Measurements from ENCODE around the gene WAS.
"Not testable (repeated sequence)": the region's sequence is repeated elsewhere in the genome, so short reads cannot be mapped to it uniquely, and the experiment has no call there.

The WAS gene

DNA sequence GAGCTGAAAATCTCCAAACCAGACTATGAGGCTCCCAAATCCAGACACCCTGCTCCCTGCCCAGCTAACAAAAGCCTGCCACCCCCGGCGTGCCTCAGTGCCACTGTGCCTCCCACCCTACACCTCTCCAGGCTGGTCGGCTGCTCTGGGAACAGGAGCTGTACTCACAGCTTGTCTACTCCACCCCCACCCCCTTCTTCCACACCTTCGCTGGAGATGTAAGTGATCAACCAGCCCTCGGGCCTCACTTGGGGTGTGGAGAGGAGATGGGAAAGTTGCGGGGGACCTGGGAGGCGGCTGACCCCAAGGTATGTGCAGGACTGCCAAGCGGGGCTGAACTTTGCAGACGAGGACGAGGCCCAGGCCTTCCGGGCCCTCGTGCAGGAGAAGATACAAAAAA, 1.8 kb downstream of the WAS start:
- DNase-seq = no peak

DNA sequence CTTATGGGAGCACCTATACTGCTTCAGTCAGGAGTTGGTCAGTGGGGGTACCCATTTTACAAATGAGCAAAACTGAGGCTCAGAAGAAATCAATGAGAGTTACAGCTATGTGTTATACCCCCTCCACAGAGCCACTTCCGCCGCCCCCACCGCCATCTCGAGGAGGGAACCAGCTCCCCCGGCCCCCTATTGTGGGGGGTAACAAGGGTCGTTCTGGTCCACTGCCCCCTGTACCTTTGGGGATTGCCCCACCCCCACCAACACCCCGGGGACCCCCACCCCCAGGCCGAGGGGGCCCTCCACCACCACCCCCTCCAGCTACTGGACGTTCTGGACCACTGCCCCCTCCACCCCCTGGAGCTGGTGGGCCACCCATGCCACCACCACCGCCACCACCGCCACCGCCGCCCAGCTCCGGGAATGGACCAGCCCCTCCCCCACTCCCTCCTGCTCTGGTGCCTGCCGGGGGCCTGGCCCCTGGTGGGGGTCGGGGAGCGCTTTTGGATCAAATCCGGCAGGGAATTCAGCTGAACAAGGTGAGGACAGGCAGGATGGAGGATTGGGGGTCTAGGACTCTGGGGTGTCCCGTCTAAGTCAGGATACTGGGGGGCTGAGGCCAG, 5.0 kb downstream of the WAS start:
- DNase-seq = no peak

DNA sequence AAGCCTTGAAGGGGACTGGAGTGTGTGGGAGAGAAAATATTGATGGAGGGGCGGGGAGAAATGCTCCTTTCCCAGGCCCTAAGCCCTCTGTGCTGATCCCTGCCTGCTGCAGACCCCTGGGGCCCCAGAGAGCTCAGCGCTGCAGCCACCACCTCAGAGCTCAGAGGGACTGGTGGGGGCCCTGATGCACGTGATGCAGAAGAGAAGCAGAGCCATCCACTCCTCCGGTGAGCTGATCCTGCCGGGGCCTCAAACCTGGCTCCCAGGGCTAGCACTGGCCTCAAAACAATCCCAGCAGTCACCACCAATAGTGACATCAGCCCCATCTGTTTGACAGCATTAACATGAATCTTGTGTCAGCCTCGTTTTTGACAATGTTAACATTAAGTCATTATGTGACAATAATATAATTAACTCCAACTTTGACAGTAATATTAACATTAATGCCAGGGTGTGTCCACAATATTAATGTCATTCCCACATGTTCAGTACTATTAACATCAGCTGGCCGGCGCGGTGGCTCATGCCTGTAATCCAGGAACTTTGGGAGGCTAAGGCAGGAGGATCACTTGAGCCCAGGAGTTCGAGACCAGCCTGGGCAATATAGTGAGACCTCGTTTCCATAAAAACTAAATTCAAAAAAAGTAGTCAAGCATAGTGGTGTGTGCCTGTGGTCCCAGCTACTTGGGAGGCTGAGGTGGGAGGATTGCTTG, 5.8 kb downstream of the WAS start:
- DNase-seq = no peak

DNA sequence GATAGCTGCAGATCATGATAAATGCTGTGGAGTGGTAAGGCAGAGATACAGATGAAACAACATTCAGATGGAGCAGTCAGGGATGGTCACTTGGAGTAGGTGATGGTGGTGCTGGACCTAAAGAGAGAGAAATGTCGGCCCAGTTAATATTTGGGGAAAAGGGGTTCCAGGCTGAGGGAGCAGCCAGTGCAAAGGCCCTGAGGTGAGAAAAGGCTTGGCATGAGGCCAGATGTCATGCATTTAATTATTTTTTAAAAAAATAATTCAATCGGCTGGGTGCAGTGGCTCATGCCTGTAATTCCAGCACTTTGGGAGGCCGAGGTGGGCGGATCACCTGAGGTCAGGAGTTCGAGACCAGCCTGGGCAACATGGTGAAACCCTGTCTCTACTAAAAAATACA, 8.1 kb downstream of the WAS start:
- not testable (repeated sequence) for DNase-seq

DNA sequence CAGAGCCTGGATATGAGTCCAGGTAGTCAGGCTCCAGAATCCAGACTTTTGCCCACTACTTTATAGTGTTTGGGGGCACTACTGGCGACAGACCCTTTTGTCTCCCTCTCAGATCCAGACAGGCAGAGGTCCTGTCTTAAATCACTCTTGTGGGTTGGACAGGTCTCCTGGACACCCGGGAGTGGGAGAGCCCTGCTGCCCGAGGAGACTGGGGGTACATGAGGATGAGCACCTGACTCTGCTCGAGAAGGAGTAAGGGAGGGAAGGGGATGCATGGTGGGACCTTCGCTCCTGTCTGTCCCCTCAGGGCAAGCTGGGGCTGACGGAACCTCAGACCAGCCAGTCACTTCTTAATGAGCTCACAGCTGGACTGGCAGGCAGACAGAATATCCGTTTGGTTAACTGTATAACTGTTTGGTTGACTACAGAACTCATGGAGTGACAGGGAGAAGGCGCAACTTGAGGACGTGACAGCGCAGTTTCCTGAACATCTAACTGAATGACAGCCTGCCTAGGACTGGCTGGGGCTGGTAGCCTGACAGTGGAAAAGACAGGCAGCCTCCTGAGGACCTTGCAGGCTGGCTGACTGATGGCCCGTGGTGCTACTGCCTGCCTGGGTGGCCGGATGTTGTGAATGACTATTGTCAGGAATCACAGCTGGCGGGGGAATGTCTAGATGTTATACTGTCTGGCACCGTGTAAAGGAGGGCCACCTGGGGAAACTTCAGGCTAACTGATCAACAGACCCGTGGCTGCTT, 11.4 kb downstream of the WAS start:
- no peak for DNase-seq

DNA sequence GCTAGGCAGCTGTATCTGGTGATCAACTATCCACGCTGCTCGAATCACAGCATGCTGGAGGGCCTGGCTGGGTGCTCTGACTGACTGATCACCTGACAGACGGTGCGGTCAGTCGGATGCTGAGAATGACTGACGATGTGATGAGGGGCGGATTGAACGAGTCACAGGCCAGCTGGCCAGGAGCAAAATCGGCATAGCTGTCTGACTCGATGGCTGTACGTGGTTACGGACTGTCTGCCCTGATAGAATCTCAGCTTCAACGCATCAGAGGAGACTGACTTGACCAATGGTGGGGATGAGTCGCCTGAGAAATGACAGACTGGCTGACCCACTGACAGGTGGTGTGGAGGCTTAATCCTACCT, 11.9 kb downstream of the WAS start:
- DNase-seq = no peak

DNA sequence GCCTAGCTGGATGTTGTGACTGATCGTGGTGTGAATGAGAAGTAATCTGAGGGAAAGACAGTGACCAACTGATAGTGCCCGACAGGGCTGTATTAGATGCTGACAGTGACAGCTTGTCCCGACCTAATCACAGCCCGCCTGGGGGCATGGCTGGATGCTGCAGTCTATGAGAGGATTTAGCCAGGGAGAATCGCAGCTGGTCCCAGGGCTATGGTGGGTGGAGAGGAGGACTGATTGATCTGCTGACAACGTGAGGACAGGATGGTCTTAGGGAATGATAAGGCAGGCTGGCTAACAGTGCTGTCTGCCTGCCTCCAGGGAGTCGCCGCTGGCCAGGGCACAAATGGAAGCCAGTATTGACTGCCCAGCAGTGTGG, 12.3 kb downstream of the WAS start:
- DNase-seq = peak in 1 of 5 experiments; percentile 15

DNA sequence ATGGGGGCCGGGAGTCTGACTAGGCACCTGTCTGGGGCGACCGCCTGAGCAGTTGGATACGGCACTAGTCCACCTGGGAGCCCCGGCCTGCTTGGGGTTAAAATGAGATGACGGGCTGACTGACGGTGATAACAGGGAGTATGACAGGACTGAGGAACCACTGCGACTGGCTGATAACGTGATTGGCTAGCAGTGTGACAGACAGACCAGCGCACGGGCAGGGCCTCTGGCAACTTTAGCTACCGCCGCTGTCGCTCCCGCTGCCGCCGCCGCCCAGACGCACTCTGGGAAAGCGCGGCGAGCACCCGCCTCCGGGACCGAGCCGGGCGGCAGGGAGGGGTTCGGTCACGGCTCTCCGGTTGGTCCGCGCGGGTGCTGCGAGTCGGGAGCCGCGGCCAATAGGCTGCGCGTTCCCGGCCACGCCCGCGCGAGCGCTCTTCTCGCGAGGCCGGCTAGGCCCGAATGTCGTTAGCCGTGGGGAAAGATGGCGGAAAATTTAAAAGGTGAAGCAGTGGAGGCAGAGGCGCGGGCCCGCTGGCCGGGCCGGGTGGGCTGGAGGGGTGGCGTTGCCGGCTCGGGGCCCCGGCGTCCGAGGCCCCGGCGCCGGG, 12.8 kb downstream of the WAS start, which contains the start of gene SUV39H1:
SUV39H1 (plus strand) TSS at position 434 of the 608 bp plus-strand sequence; CDS start at position 485, 51 bp downstream.
- peak; percentile 66 to 96 (median 79) for DNase-seq

DNA sequence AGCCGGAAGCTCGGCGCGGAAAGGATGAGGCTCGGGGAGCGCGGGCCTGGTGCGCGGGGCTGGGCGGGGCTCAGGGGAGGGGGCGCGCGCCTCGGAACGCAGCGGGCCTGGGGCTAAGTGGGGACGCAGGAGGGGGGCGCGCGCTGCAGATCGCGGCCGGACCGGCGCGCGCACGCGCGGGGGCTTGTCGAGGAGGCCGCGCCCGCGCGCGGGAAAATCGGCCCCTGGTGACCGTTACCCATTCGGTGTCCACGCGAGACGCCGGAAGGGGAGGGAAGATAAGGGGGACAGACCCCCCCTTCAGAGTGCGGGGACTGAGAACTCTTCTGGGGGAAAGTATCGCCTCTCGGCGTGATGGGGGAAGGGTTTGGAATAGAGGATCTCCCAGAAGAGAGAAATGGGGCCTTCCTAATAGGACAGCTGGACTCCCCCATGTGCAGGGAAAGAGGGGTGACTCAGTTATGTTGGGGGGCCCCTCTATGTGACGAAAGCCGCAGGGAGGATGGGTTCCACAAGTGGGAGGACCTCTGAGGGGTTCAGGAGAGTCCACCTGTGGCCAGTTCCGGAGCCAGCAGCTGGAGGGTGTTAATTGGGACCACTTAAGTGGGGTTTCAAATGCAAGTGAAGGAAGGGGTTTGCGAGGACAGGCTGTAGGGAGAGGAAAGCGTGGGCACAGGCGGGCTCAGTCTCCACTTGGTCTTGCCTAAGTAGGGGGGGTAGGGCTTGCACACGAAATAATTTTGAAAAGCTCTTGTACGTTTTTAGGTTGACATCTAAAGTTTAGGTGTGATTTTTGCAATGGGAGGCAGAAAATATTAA, 13.5 kb downstream of the WAS start:
- DNase-seq = peak in 1 of 5 experiments; percentile 68

DNA sequence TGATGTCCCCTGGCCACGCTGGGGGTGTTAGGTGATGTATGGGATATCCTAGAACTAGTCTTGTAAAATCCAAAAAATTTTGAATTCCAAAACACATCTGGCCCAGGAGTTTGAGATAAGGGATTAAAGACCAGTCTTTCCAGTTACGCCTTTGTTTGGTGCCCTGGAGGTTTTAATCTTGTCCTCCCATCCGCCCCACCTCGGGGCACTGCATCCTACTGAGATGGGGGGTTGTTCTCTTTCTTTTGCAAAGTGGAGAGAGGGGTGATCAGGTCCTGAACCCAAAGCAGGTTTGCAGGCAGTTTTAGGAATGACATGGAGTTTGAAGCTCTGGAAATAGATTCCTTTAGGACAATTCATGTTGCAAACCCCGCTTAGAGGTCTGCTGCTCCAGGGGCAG, 14.7 kb downstream of the WAS start:
- no peak for DNase-seq

DNA sequence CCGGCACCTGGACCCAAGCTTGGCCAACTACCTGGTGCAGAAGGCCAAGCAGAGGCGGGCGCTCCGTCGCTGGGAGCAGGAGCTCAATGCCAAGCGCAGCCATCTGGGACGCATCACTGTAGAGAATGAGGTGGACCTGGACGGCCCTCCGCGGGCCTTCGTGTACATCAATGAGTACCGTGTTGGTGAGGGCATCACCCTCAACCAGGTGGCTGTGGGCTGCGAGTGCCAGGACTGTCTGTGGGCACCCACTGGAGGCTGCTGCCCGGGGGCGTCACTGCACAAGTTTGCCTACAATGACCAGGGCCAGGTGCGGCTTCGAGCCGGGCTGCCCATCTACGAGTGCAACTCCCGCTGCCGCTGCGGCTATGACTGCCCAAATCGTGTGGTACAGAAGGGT, 16.6 kb downstream of the WAS start:
- no peak for DNase-seq

DNA sequence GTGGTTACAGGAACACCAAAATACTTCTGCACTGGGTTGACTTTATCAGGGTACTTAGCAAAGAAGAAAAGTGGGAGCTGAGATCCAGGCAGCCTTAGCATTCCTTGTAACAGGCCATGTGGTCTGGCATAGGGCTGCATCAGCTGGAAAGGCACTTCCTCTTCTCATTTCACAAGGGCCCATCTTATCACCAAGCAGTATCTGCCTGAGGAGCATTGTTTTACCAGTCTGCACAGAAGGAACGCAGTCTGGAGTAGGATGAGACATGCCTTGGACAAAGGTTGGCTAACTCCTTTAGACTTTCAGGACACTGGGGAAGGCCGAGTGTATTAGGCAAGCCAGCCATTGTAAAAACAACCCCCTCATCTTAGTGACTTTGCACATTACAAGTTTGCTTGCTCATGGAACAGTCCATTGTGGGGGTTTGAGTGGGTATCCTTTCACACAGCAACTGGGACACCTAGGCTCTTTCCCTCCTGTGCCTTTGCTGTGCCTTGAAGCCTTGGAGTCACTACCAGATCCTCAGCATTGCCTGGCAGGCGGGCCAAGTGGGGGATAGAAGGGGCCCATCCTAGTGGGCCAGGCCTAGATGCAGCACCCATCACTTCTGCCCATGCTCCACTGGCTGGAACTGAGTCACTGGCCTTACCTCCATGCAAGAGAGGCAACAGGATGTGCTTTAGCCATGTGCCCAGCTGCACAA, 17.5 kb downstream of the WAS start:
- DNase-seq = no peak

DNA sequence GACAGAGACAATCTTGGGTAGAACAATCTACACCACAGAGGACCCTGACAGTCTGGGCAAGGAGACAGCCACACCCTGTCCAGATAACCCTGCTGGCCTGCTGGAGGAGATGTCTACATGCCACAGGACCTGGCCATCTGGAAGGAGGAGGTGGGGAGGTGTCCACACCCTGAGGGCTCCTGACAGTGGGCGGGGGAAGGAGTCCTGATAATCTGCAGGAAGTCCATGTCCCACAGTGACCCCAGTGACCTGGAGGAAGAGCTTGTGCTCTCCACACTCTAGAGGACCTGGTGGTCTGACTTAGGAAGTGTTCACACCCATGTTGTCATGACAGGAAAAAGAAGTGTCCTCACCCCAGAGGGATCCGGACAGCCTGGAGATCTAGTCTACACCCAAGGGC, 18.4 kb downstream of the WAS start:
- no peak for DNase-seq

DNA sequence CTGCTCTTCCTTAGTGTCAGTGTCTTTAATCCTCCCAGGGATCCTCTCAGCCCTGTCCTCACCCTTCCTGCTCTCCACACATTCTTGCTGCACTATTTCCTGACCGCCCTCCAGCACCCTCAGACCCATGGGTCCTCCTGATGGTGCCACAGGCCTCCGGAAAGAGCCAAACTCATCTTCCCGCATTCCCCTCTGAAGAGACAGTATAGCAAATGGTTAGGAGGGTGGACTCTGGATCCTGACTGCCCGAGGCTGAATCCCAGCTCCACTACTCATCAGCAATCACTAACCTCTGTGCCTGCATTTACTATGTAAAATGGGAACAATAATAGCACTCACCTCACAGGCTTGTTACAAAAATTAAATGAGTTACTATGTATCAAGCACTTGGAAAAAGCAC, 19.1 kb downstream of the WAS start:
- no peak for DNase-seq

DNA sequence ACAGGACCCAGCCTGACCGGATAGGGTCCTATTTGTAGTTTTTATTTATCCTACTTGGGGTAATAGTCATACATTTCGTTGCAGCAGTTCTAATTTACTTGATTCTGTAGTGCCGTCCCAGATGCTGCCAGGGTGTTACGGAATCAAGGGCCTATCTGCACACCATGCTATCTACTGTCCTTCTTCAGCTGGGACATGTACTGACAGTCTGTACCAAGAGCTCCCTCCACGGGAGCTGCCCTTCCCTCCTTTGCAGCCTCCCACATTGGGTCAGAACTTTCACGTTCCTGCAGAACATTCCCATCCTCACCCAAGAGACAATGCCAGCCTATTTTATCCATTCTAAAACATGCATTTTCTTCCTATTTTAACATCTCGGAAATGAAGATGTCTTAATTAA, 19.6 kb downstream of the WAS start:
- DNase-seq = no peak

DNA sequence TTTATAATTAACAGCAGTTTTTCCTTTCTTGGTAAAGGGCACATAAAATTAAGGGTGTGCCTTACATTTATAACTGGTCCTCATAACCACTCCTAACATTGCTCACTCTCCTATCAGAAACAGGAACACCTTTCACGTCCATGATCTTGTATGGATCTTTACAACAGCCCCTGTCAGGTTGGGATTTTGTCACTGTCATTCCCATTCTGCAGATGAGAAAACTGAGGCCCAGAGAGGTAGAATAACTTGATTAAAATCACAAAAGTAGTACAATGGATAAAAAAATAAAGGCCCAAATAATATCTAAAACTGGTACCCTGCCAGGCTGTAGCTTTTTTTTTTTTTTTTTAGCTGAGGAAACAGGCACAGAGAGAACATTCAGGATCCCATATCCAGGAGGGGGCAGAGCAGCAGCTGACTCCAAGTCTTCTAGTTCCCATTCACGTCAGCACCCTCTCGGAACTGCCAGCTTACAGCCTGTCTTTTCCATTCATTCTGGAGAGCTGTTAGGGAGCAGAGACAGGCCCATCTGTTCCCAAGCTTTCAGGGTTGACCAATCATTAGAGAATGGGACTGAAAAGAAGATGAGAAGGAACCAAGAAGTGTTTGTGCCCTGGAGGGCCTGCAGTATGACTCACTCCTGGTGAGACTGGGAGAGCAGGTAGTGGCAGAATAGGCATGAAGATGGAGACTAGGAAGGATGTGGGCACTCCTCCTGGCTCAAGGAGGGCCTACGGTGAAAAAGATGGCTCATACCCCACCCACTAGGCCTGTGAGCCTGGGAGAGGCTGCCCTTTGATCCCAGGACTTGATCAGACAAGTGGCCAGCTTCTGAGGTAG, 20.3 kb downstream of the WAS start:
- DNase-seq = no peak

DNA sequence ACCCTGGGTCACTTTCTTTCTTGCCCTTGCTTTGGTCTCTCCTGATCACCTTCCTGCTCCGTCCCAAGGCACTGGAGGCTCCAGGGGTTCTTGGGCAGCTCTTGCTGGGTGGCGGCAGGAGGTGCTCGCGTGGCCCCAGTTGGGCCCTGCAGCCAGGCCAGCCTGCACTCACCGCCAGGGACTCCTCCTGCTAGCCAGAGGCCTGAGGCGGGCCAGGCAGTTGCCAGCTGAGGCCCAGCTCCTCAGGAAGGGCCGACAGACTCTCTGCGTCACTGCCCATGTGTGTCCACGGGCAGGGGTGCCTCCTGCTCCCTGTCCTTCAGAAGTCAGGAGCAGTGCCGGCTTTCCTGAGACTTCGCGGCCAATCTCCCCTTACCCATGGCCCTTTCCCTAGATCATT, 22.3 kb downstream of the WAS start:
- DNase-seq = no peak

DNA sequence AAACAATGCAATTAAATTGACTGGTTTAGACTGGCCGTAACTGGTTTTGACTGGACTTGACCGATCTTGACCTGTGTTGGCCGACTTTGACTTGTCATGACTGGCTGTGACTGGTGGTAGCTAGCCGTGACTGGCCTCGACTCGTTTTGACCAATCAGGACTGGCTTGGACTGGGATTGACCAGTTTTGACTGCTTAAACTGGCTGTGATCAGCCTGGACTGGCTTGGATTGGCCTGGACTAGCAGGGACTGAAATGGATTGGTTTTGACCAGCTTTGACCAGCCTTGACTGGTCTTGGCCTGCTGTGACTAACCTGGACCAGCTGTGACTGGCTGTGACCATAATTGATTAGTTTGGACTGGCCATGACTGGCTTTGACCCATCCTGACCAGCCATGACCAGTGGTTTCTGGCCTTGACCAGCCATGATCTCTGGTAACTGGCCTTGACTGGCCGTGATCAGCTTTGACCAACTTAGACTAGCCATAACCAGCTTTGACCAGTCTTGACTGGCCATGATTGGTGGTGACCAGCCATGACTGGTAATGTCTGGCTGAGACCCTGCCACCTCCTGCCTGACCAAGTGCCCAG, 26.0 kb downstream of the WAS start:
- DNase-seq = no peak

DNA sequence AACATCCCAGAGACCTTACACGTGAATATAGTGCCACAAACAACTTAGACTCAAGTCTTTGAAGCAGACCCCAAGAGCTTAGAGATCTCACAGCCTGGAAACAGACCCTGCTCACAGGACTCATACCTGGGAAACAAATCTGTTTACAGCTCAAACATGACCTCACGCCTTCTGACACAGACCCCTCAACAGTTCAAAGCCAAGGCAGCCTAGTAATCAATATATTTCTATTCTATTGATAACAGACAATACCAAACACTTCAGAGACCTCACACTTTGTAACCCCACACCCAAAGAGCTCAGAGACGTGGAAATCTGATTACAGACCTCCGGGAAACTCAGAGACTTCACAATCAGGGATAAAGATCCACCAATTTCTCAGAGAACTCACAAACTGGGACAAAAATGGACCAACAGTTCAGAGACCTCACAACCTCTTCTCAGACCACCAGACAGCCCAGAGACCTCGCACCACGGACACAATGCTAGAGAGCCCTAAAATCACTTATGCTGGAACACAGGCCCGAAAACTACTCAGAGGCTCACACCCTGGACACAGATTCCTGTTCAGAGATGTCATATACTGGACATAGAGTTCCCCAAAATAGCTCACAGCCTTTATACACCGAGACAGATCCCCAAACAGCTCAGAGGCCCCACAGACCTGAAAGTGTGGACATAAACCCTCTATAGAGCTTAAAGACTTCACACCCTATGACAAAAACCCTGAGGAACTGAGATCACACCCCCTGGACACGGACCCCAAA, 27.7 kb downstream of the WAS start:
- DNase-seq = no peak
